Measurements from ENCODE around the gene SPDYE4. TPM values are rescaled to one million over a fixed set of nuclear protein-coding genes. Genes with fewer than 3 reads are reported as not detected.

SPDYE4 gene
- total and polyA plus RNA-seq, 2 donors (not counting 1 experiment from before 2014, with no cell fraction given), result not detected

GRCh38 chr17:8739097-8739496 lies 19.2 kb downstream of the SPDYE4 start:
- POLR2A ChIA-PET, result no interaction called here
- TF ChIP-seq CTCF (IDR thresholded peaks at IDR 0.05), result no peak
- no peak for TF ChIP-seq EZH2 (IDR thresholded peaks at IDR 0.05; ENCODE audit: borderline replicate concordance, insufficient read depth, low read depth, low read length, poor library complexity, severe bottlenecking)
- Histone ChIP-seq H4K20me1 (ENCODE audit: control insufficient read depth, insufficient read depth, low read length, poor library complexity, severe bottlenecking) (no peaks in the 10 kb centered on the region), H3K9me3 (ENCODE audit: control extremely low read depth in 1 of 3, control insufficient read depth in 2 of 3, insufficient read depth in 1 of 3, low read length in 2 of 3) (no peaks in the 10 kb centered on the region), H3K9ac (ENCODE audit: low read length) (no peak overlapping the region), H3K79me2 (ENCODE audit: control insufficient read depth, insufficient read depth, low read length) (no peaks in the 10 kb centered on the region), H2AFZ (ENCODE audit: insufficient read depth, low read depth, low read length, poor library complexity, severe bottlenecking) (no peak overlapping the region), H3K4me3 (ENCODE audit: control extremely low read depth in 1 of 5, extremely low read depth in 1 of 5, insufficient read depth in 1 of 5, low read depth in 2 of 5, low read length in 4 of 5) (no peak overlapping the region), H3K36me3 (replicated peaks in 1 of 2; ENCODE audit: control extremely low read depth in 1 of 2, control insufficient read depth in 1 of 2, extremely low read depth in 1 of 2, insufficient read depth in 2 of 2, low read length in 1 of 2) (no peaks in the 10 kb centered on the region), H3K27ac (ENCODE audit: low read length in 2 of 2) (no peak overlapping the region), H3K4me1 (ENCODE audit: control insufficient read depth in 2 of 2, insufficient read depth in 2 of 2, low read length in 2 of 2) (peaks cover 10 to 16% of the 10 kb centered on the region in 2 donors), H3K4me2 (replicated peaks; ENCODE audit: low read depth, low read length, poor library complexity, severe bottlenecking) (no peak overlapping the region), H3K27me3 (replicated peaks in 1 of 4; ENCODE audit: control extremely low read depth in 1 of 4, control insufficient read depth in 3 of 4, insufficient read depth in 4 of 4, low read length in 3 of 4) (peaks cover 0 to 2% (median 0%) of the 10 kb centered on the region in 4 experiments)
- ATAC-seq (ENCODE audit: low read depth) (no peak), DNase-seq (no peak)
- Mint-ChIP-seq H3K27ac (peak overlapping the region; percentile 39), H3K4me3 (peak overlapping the region; percentile 24), H3K27me3 (no peaks in the 10 kb centered on the region), H3K4me1 (peaks cover 18% of the 10 kb centered on the region), H3K9me3 (ENCODE audit: insufficient read depth) (no peaks in the 10 kb centered on the region)
- WGBS (ENCODE audit: insufficient coverage), result 75% methylated on average over 4 of the region's 8 CpGs
- intact Hi-C loops (cut with micrococcal nuclease), result no loop called here
- CTCF ChIA-PET, result no interaction called here

- Histone ChIP-seq H3K27ac (ENCODE audit: low read length in 2 of 2) (no peak overlapping the region), H2AFZ (ENCODE audit: insufficient read depth, low read depth, low read length, poor library complexity, severe bottlenecking) (no peak overlapping the region), H3K9ac (ENCODE audit: low read length) (no peak overlapping the region), H3K4me3 (ENCODE audit: control extremely low read depth in 1 of 5, extremely low read depth in 1 of 5, insufficient read depth in 1 of 5, low read depth in 2 of 5, low read length in 4 of 5) (no peak overlapping the region), H3K9me3 (ENCODE audit: control extremely low read depth in 1 of 3, control insufficient read depth in 2 of 3, insufficient read depth in 1 of 3, low read length in 2 of 3) (no peaks in the 10 kb centered on the region), H3K4me1 (ENCODE audit: control insufficient read depth in 2 of 2, insufficient read depth in 2 of 2, low read length in 2 of 2) (peaks cover 10 to 16% of the 10 kb centered on the region in 2 donors), H3K27me3 (replicated peaks in 1 of 4; ENCODE audit: control extremely low read depth in 1 of 4, control insufficient read depth in 3 of 4, insufficient read depth in 4 of 4, low read length in 3 of 4) (peaks cover 0 to 2% (median 0%) of the 10 kb centered on the region in 4 experiments), H3K79me2 (ENCODE audit: control insufficient read depth, insufficient read depth, low read length) (no peaks in the 10 kb centered on the region), H4K20me1 (ENCODE audit: control insufficient read depth, insufficient read depth, low read length, poor library complexity, severe bottlenecking) (no peaks in the 10 kb centered on the region), H3K4me2 (replicated peaks; ENCODE audit: low read depth, low read length, poor library complexity, severe bottlenecking) (no peak overlapping the region), H3K36me3 (replicated peaks in 1 of 2; ENCODE audit: control extremely low read depth in 1 of 2, control insufficient read depth in 1 of 2, extremely low read depth in 1 of 2, insufficient read depth in 2 of 2, low read length in 1 of 2) (no peaks in the 10 kb centered on the region)
- intact Hi-C loops (cut with micrococcal nuclease), result no loop called here
- DNase-seq (no peak), ATAC-seq (ENCODE audit: low read depth) (no peak)
- H3K4me3 Mint-ChIP-seq, result no peak overlapping the region
- peaks cover 14% of the 10 kb centered on the region for H3K4me1 Mint-ChIP-seq
- H3K27me3 Mint-ChIP-seq, result no peaks in the 10 kb centered on the region
- POLR2A ChIA-PET, result no interaction called here
- TF ChIP-seq EZH2 (IDR thresholded peaks at IDR 0.05; ENCODE audit: borderline replicate concordance, insufficient read depth, low read depth, low read length, poor library complexity, severe bottlenecking), result no peak
- no peak for TF ChIP-seq CTCF (IDR thresholded peaks at IDR 0.05)
- H3K27ac Mint-ChIP-seq, result no peak overlapping the region
- no peaks in the 10 kb centered on the region for H3K9me3 Mint-ChIP-seq (ENCODE audit: insufficient read depth)
- WGBS (ENCODE audit: insufficient coverage), result 100% methylated on average over 1 of the region's 2 CpGs
- CTCF ChIA-PET, result no interaction called here
These were observed 21.6 kb downstream of the SPDYE4 start for GRCh38 chr17:8736796-8737195.
